ENCODE results near the gene FBLN5. TPM values are rescaled to one million over a fixed set of nuclear protein-coding genes. Genes with fewer than 3 reads are reported as not detected.

Gene FBLN5
- total and polyA plus RNA-seq, 2 experiments from 2014 or later: 0.74 to 1.9 TPM

- no peak for TF ChIP-seq CTCF (IDR thresholded peaks at IDR 0.05; ENCODE audit: low read depth, low read length)
- Histone ChIP-seq H3K4me3 (no peak overlapping the region), H3K27me3 (peaks cover 38% of the 10 kb centered on the region), H3K27ac (no peak overlapping the region), H3K36me3 (no peaks in the 10 kb centered on the region), H3K9me3 (ENCODE audit: low read depth) (no peaks in the 10 kb centered on the region), H3K4me1 (ENCODE audit: low read depth) (peaks cover 4% of the 10 kb centered on the region)
- no peak for DNase-seq (ENCODE audit: low read depth in 1 of 2, low spot score in 1 of 2)
Observed at GRCh38 chr14:91834571-91834970, 112.9 kb downstream of the FBLN5 start.

DNA sequence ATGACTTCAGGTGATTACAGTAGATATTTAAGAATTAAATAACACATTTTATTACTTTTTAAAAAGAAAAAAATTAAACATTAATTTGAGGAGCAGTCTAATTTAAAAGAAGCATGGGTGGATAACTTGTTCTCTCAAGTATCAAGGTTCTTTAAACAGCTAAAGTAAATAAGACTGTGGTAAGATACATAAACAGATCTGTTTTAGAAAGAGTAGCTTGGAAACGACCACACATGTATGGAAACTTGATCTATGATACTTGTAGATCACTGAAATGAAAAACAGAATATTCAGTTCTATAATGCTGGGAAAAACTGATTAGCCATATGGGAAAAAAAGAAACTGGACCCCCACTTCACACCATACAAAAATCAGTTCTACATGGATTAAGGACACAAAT, 116.2 kb downstream of the FBLN5 start:
- DNase-seq (ENCODE audit: low read depth in 1 of 2, low spot score in 1 of 2): no peak
- Histone ChIP-seq H3K27ac (no peak overlapping the region), H3K4me1 (ENCODE audit: low read depth) (no peaks in the 10 kb centered on the region), H3K4me3 (no peak overlapping the region), H3K9me3 (ENCODE audit: low read depth) (no peaks in the 10 kb centered on the region), H3K27me3 (peaks cover 24% of the 10 kb centered on the region), H3K36me3 (no peaks in the 10 kb centered on the region)
- TF ChIP-seq CTCF (IDR thresholded peaks at IDR 0.05; ENCODE audit: low read depth, low read length): no peak

DNA sequence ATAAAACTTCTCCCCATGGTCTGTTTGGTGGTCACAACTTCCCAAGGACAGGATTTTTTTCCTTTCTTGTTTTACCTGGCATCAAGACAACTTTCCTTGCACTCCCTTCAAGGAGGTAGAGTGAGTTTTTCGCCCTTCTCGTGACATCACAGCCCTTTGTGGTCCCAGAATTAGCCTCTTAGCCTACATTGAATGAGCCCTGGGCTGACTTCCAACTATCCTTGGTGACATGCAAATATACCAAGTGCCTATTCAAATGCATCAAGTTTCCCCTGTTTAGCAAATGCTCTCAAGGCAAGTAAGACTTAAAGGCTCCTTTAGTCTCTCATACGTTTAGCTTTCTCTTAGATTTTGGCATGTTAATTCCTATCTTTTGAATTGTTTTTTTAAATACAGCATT, 116.7 kb downstream of the FBLN5 start:
- no peak overlapping the region for H3K4me3 ChIP-seq
- no peaks in the 10 kb centered on the region for H3K9me3 ChIP-seq (ENCODE audit: low read depth)
- peaks cover 18% of the 10 kb centered on the region for H3K27me3 ChIP-seq
- TF ChIP-seq CTCF (IDR thresholded peaks at IDR 0.05; ENCODE audit: low read depth, low read length): no peak
- H3K27ac ChIP-seq: no peak overlapping the region
- H3K4me1 ChIP-seq (ENCODE audit: low read depth): no peaks in the 10 kb centered on the region
- no peaks in the 10 kb centered on the region for H3K36me3 ChIP-seq
- peak in 1 of 2 donors; percentile 13 for DNase-seq (ENCODE audit: low read depth in 1 of 2, low spot score in 1 of 2)

- H3K4me1 ChIP-seq (ENCODE audit: low read depth): no peaks in the 10 kb centered on the region
- no peak overlapping the region for H3K4me3 ChIP-seq
- DNase-seq (ENCODE audit: low read depth in 1 of 2, low spot score in 1 of 2): no peak
- H3K9me3 ChIP-seq (ENCODE audit: low read depth): no peaks in the 10 kb centered on the region
- no peaks in the 10 kb centered on the region for H3K36me3 ChIP-seq
- H3K27ac ChIP-seq: no peak overlapping the region
- no peak for TF ChIP-seq CTCF (IDR thresholded peaks at IDR 0.05; ENCODE audit: low read depth, low read length)
- peaks cover 6% of the 10 kb centered on the region for H3K27me3 ChIP-seq
Observed at GRCh38 chr14:91829511-91829910, 118.0 kb downstream of the FBLN5 start.

DNA sequence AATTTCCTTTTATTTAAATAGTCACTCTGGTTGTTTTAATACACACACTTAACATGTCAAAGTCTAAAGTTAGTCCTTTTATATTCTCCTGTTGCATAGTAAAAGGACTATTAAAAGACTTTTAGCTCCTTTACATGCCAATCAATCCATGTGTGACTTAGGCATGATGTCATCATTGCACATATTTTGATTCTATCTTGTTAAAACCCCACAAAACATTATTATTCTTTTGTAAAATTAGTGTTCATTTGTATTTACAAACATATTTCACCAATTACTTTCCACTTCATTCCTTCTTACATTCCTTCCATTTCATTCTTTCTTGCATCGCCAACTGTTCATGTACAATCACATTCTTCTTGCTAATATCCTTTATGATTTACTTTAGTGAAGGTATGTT, 119.7 kb downstream of the FBLN5 start:
- Histone ChIP-seq H3K4me3 (no peak overlapping the region), H3K4me1 (ENCODE audit: low read depth) (no peaks in the 10 kb centered on the region), H3K9me3 (ENCODE audit: low read depth) (no peaks in the 10 kb centered on the region), H3K27ac (no peak overlapping the region), H3K36me3 (no peaks in the 10 kb centered on the region), H3K27me3 (no peaks in the 10 kb centered on the region)
- DNase-seq (ENCODE audit: low read depth in 1 of 2, low spot score in 1 of 2): no peak
- TF ChIP-seq CTCF (IDR thresholded peaks at IDR 0.05; ENCODE audit: low read depth, low read length): no peak

Other genes starting within 250 kb of the FBLN5 start
- not detected in 2 replicates for gene CATSPERB, start 215.6 kb downstream of the FBLN5 start, total RNA-seq
- not detected in 2 replicates for gene CATSPERB, start 215.6 kb downstream of the FBLN5 start, polyA plus RNA-seq
- 0.25 and 0.77 TPM in 2 replicates for gene TC2N, start 80.2 kb downstream of the FBLN5 start, total RNA-seq
- 0.05 and 0.17 TPM in 2 replicates for gene TC2N, start 80.2 kb downstream of the FBLN5 start, polyA plus RNA-seq
- gene TRIP11, start 92.4 kb upstream of the FBLN5 start, total RNA-seq: 7.3 and 10.8 TPM in 2 replicates
- 40.8 and 46.1 TPM in 2 replicates for gene TRIP11, start 92.4 kb upstream of the FBLN5 start, polyA plus RNA-seq
- 23.7 and 41.1 TPM in 2 replicates for gene ATXN3, start 158.9 kb upstream of the FBLN5 start, total RNA-seq
- gene ATXN3, start 158.9 kb upstream of the FBLN5 start, polyA plus RNA-seq: 26.3 and 27.9 TPM in 2 replicates
- 154 and 223 TPM in 2 replicates for gene NDUFB1, start 174.0 kb upstream of the FBLN5 start, total RNA-seq
- 458 and 613 TPM in 2 replicates for gene NDUFB1, start 174.0 kb upstream of the FBLN5 start, polyA plus RNA-seq
- 55.2 and 63.6 TPM in 2 replicates for gene CPSF2, start 174.3 kb upstream of the FBLN5 start, total RNA-seq
- gene CPSF2, start 174.3 kb upstream of the FBLN5 start, polyA plus RNA-seq: 27.6 and 35.2 TPM in 2 replicates

Measured in cardiac muscle cell (in vitro differentiated cells and primary cell).